Measurements from ENCODE around the gene C11orf16.
"Not testable (repeated sequence)": the region's sequence is repeated elsewhere in the genome, so short reads cannot be mapped to it uniquely, and the experiment has no call there.

Gene C11orf16

DNA sequence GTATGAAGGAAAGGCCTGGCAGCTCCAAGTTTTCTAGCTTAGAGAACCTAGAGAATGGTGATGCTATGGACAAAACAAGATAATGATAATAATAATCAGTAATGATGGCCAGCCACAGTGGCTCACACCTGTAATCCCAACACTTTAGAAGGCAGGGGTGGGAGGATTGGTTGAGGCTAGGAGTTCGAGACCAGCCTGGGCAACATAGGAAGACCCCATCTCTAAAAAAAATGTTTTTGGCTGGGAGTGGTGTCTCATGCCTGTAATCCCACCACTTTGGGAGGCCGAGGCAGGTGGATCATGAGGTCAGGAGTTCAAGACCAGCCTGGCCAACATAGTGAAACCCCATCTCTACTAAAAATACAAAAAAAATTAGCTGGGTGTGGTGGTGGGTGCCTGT, 3.0 kb upstream of the C11orf16 start:
- DNase-seq = not testable (repeated sequence)

DNA sequence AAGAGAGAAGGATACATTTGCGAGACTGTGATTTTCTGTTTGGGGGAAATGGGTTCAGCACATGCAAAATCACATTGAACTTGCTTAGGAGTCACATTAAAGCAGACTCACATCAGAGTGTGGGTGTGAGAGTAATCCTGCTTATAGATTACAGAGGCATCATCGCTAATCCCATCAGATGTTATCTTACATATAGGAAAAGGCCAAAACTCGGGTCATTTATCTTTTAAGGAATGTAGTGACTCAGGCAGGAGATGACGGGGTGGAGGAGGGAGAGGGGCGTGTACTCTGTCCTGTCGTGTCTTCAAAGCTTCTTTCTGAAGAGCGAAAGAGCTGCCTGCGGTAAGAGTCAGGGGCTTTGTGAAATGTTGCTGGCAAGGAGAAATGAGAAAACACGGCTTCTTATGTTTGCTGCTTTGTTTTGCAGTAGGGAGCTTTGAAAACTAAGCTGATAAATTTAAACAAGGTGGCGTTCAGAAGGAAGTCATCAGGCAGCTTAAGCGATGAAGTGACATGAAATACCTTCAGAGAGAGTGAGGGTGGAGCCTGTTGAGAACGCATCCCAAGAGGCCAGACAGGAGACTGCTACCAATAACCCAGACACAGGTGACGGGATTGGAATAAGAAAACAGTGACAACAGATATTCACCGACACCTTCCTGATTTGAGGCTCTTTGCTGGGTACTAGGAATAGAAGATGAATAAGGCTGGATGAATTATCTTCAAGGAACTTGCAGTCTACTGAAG, 2.2 kb upstream of the C11orf16 start:
- DNase-seq = no peak

DNA sequence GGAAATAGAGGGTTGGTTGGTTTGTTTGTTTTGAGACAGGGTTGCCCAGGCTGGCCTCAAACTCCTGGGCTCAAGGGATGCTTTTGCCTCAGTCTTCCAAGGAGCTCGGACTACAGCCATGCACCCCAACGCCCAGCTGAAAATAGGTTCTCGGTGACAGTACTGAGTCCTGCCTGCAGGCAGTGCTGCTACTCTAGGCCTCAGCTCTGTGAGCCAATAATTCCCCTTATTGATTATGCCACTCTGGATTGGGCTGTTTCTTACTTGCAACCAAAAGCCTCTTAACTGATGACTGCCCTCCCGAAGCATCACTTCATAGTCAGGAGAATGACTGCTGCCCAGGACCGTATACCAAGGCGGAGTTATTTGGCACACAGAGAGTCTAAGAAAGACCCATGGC, 1.2 kb upstream of the C11orf16 start:
- DNase-seq = no peak

DNA sequence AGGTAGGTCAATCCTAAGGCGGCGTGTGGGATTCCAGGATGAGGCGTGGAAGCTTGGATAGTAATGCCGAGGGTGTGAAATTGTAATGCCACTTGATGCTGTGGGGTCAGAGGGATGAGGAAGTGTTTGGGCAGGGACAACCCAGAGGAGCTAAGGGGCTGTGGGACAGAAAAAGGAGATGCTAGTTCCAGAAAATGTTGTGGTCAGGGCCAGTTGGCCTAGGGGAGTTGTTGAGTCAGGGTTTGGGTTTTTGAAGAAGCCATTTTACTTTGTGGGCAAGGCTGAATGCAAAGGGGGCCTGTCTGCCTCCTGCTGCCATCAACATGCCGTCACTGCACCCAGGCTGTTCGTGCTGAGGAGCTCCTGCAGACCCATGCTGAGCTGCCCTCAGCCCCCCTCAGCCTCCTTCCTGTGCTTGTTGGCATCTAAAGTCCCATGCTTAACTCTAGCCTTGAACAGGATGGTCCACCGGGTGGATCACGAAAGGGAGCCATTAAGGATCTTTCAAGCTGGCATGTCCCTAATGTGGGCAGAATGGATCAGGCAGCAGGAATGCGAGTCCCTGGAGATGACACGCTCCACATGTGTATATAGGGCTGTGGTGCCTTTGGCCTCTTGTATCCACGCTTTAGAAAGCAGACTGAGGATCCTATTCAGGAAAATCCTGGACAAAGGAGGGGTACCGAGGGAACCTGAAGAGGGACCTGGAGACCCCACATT, 2.1 kb downstream of the C11orf16 start:
- no peak for DNase-seq

- DNase-seq = no peak
Measured at GRCh38 chr11:8928981-8929615, 3.6 kb downstream of the C11orf16 start.

DNA sequence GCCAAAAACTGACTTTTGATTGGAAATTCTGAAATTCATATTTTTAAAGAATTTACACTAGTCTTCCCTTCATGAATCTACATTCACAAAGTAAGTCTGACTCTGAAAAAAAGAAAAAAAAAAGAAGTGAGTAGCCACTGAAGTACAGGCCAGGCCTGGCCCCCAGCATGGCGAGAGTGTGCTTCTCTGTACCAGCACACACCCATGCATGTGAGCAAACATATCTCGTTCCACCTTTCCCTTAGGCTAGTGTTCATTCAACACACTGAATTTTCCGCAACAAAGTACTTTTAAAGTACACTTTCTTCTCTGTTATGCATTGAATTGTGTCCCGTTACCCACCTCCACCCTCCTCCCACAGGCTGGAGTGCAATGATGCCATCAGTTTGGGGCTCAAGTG, 4.5 kb downstream of the C11orf16 start:
- no peak for DNase-seq

DNA sequence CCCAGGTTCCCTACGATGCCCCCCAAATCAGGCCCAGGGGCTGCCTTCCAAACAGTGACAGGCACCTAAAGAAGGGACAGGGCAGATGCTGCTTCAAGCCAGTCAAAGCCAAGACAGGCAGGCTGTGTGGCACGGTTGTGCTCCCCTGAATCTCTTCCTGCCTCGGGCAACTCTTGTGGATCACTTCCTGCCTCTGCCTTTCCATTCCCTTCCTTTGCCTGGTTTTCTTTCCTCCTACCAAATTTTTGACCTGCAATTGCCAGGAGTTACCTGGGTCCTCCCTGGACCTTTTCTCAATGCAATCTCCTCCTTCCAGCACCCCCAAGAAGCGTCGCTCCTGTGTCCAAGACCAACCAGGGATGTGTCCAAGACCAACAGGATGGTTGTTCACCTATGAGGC, 5.5 kb downstream of the C11orf16 start:
- no peak for DNase-seq

DNA sequence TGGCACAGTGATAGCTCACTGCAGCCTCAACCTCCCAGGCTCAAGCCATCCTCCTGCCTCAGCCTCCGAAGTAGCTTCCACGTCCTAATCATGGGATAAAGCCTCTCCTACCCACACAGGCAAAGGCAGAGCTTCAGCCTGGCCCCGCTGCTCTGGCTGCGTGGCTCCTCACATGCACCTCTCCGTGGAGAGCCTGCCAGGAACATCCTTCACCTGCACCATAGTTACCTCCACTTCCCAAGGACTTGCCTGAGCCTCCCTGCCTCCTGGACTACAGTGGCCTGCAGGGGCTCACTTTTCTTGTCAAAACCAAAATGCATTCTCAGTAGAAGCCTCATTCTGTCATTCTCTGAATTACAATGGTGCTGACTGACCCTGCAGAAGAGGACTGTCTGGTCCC, 6.5 kb downstream of the C11orf16 start:
- DNase-seq = no peak

DNA sequence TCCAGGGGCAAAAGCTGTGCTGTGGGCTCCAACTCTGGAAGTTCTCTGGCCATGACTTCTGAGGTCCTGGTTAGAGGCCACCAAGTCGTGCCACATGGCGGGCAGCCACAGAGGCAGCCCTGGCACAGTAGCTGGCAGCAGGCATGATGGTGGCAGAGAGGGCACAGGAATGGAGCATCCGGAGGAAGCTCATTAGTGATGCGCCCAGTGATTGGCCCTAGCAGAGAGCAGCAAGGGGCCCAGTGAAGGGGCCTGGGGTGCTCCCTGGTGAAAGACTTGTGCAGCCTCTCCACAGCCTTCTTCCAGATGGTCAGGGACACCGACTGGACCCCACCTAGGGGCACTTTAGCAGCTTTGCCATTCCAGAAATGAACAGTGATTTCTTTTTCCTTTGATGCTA, 7.0 kb downstream of the C11orf16 start:
- DNase-seq = no peak

- DNase-seq = no peak
Measured at GRCh38 chr11:8922691-8923090, 10.1 kb downstream of the C11orf16 start.

DNA sequence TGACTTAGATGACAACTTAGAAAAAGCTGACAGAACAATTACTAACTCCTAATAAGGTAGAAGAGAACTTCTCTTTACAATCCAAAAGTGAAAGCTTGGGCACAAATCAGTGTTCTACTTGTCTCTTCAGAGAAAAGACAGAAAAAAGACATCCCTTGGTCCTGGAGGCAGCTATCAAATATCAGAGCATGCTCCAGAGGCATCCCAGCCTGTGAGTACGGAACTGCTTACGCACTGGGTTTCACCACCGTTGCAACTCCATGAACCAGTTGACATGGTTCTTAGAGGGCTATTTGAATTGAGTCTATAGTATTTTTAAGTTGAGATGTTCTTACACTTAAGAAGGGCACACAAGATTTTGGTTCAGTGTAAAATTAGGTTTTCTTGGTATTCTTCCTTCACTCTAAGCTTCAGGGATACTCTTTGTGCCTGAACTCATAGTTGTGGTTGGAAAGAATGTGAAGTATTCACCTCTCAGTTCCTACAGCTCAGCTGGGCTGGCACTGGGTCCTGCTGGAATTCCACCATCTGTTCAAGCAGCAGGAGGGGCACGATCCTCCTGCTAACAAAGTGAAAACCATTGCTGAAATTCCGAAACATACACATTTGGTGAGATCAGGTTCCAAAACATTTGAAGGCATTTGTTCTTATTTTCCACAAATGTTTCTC, 15.5 kb downstream of the C11orf16 start:
- no peak for DNase-seq

DNA sequence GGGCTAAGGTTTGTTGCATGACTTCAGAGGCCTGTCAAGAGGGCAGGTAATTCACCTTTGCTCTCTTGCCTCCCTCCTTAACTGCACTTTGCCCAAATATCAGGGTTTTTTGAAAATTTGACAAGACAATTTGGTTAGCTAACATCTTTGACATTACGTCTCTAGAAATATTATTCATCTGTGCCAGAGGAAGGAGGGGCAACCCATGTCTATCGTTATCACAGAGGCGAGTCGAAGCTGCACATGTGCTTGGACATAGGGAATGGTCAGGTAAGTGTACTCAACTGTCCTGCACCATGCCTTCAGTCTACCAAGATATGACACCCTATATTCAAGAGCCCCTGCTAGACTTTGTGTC, 18.1 kb downstream of the C11orf16 start:
- DNase-seq = no peak

GRCh38 chr11:8913961-8914660, 18.6 kb downstream of the C11orf16 start:
- DNase-seq = no peak

- DNase-seq = peak; percentile 45
Measured at GRCh38 chr11:8911029-8911823, 21.5 kb downstream of the C11orf16 start, which contains the start of gene AKIP1. Gene AKIP1 (plus strand): TSS chr11:8911189. CDS start chr11:8911450, 261 bp downstream.

DNA sequence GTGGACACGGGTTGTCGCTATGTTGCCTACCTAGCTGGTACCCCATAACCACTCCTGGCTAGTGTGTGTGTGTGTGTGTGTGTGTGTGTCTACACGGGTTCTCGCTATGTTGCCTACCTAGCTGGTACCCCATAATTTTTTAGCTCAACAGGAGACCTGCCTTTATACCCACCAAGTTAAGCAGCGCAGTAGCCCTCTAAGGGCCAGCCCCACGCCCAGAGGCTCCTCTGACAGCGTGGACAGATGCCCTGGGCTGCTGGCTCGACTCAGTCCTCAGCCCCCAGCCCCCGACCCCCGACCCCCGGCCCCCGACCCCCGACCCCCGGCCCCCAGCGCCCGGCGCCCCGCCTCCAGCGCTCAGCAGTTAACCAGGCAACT, 22.1 kb downstream of the C11orf16 start:
- DNase-seq = no peak

- no peak for DNase-seq
Measured at GRCh38 chr11:8908099-8908498, 24.6 kb downstream of the C11orf16 start.

DNA sequence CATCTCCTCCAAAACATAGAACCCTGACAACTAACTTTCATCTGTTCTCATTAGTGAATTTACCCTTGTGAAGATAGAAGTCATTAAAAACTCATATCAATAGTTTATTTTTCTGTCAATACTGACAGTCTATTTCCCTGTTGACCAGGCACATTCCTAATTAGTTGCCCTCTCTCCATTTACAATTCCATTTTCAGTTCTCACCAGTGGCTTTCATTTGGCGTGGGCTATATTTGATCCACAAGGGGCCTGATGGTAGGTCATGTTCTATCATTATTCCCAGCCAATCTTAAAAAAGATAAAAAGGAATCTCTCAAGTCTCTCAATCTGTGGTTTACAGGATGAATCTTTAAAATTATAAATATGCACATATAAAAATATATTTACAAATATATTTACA, 25.6 kb downstream of the C11orf16 start:
- DNase-seq = no peak

DNA sequence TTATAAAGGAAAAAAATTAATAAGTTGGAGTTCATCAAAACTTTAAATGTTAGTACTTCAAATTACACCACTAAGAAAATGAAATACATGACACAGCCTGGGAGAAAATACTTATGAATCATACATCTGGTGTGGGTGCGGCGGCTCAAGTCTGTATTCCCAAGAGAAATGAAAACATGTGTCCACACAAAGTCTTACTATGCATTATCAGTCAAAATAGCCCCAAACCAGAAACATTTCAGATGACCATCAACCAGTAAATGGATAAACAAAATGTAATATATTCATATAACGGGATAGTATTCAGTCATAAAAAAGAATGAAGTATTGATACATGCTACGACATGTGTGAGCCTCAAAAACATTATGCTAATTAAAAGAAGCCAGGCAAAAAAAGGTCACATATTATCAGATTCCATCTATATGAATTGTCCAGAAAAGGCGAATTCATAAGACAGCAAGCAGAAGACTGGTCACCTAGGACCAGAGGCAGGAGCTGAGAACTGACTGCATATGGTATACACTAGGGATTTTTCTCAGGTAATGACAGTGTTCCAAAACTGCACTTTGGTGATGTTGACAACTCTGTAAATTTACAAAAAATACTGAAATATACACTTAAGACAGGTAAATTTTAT, 27.1 kb downstream of the C11orf16 start:
- no peak for DNase-seq

GRCh38 chr11:8899119-8899753, 33.5 kb downstream of the C11orf16 start:
- DNase-seq = no peak

- DNase-seq = not testable (repeated sequence)
Measured at GRCh38 chr11:8891185-8891584, 41.6 kb downstream of the C11orf16 start.

DNA sequence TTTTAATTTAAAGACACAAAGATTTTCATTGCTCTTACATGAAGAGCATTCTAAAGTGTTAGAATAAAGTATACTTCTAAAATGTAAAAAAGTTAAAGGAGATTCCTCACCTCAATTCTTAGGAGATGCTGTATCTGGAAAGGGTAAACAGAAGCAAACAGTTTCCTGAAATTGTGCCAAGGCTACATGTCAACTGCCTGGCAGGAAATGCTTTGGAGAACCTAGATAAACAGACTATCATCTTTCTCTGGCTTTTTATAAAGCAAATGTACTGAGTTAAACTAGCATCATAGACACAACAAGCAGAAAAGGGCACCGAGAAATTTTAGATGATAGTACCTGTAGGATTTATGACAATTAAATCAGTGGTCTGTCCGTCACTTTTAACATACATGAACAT, 46.4 kb downstream of the C11orf16 start:
- DNase-seq = no peak

Data from GOT3 (cell line).